ENCODE measurements around the gene CHST14.

Gene CHST14

GRCh38 chr15:40464595-40465185, 6.1 kb upstream of the CHST14 start:
- no peak for DNase-seq

- no peak for DNase-seq
Observed at GRCh38 chr15:40465939-40466338, 4.8 kb upstream of the CHST14 start.

- DNase-seq = no peak
Observed at GRCh38 chr15:40466426-40467260, 4.1 kb upstream of the CHST14 start.

- DNase-seq = no peak
Observed at GRCh38 chr15:40467261-40467615, 3.5 kb upstream of the CHST14 start.

- no peak for DNase-seq
Observed at GRCh38 chr15:40468898-40469331, 1.9 kb upstream of the CHST14 start.

GRCh38 chr15:40469776-40470390, 901 bp upstream of the CHST14 start:
- no peak for DNase-seq

- DNase-seq = no peak
Observed at GRCh38 chr15:40471105-40471807, 472 bp downstream of the CHST14 start.

GRCh38 chr15:40471808-40472150, 995 bp downstream of the CHST14 start:
- DNase-seq = no peak

GRCh38 chr15:40472171-40472727, 1.5 kb downstream of the CHST14 start:
- no peak for DNase-seq

- DNase-seq = no peak
Observed at GRCh38 chr15:40474581-40474980, 3.8 kb downstream of the CHST14 start.

- no peak for DNase-seq
Observed at GRCh38 chr15:40477642-40478327, 7.0 kb downstream of the CHST14 start.

GRCh38 chr15:40479024-40479423, 8.2 kb downstream of the CHST14 start:
- no peak for DNase-seq

- no peak for DNase-seq
Observed at GRCh38 chr15:40481341-40482074, 10.7 kb downstream of the CHST14 start.

GRCh38 chr15:40483919-40484318, 13.1 kb downstream of the CHST14 start:
- DNase-seq = no peak

GRCh38 chr15:40486066-40486770, 15.4 kb downstream of the CHST14 start:
- no peak for DNase-seq

GRCh38 chr15:40487816-40488682, 17.3 kb downstream of the CHST14 start:
- no peak for DNase-seq

- no peak for DNase-seq
Observed at GRCh38 chr15:40489274-40490175, 18.7 kb downstream of the CHST14 start.

GRCh38 chr15:40493089-40493840, 22.5 kb downstream of the CHST14 start:
- no peak for DNase-seq

All from SW 1271 (cell line).